GM23248 (cell line): ENCODE data around the gene FSIP1. TPM values are rescaled to one million over a fixed set of nuclear protein-coding genes. Genes with fewer than 3 reads are reported as not detected.
A peak's percentile ranks its signal among the peaks of the same experiment; 100 is the strongest.

Experiments used
- DNase-seq: peaks from one replicate; pipeline ENCODE4 v3.0.0-alpha.2; 2015
- H2AFZ ChIP-seq: fragments of 200-600 bp; sonication (generic); 2 replicates; pipeline ENCODE4 v1.6.1; 2016; ENCODE audit warnings: antibody characterized with exemption
- H3F3A ChIP-seq: fragments of 200-600 bp; sonication (generic); 2 replicates; pipeline ENCODE4 v1.6.1; 2016; ENCODE audit warnings: mild to moderate bottlenecking, antibody characterized with exemption, mixed run types; ENCODE audit not compliant: insufficient read depth
- H3K27ac ChIP-seq: fragments of 200-600 bp; sonication (generic); 2 replicates; pipeline ENCODE4 v1.5.1; 2016; ENCODE audit warnings: mild to moderate bottlenecking
- H3K27me3 ChIP-seq: fragments of 200-600 bp; sonication (generic); replicated peaks from 2 replicates; pipeline ENCODE4 v1.6.1; 2016; ENCODE audit warnings: mild to moderate bottlenecking; ENCODE audit not compliant: insufficient read depth
- H3K36me3 ChIP-seq: fragments of 200-600 bp; sonication (generic); 2 replicates; pipeline ENCODE4 v1.6.1; 2016; ENCODE audit warnings: low read depth, mild to moderate bottlenecking
- H3K4me1 ChIP-seq: fragments of 200-600 bp; sonication (generic); 2 replicates; pipeline ENCODE4 v1.6.1; 2016; ENCODE audit warnings: mild to moderate bottlenecking; ENCODE audit not compliant: insufficient read depth
- H3K4me2 ChIP-seq: fragments of 200-600 bp; sonication (generic); one replicate; pipeline ENCODE4 v1.6.1; 2016; ENCODE audit warnings: mild to moderate bottlenecking; ENCODE audit not compliant: unreplicated experiment
- H3K4me3 ChIP-seq: fragments of 200-600 bp; sonication (generic); 2 replicates; pipeline ENCODE4 v1.5.1; 2016; ENCODE audit warnings: mild to moderate bottlenecking
- H3K79me2 ChIP-seq: fragments of 200-600 bp; sonication (generic); 2 replicates; pipeline ENCODE4 v1.6.1; 2016; ENCODE audit warnings: mild to moderate bottlenecking; ENCODE audit not compliant: insufficient read depth
- H3K9ac ChIP-seq: fragments of 200-600 bp; sonication (generic); 2 replicates; pipeline ENCODE4 v1.6.1; 2016; ENCODE audit warnings: mild to moderate bottlenecking
- H3K9me2 ChIP-seq: fragments of 200-600 bp; sonication (generic); 2 replicates; pipeline ENCODE4 v1.6.1; 2016; ENCODE audit warnings: mixed run types, mild to moderate bottlenecking, moderate library complexity; ENCODE audit not compliant: insufficient read depth
- H3K9me3 ChIP-seq: fragments of 200-600 bp; sonication (generic); one replicate; pipeline ENCODE4 v1.6.1; 2017; ENCODE audit warnings: low read depth
- H4K20me1 ChIP-seq: fragments of 200-600 bp; sonication (generic); 2 replicates; pipeline ENCODE4 v1.6.0; 2016; ENCODE audit not compliant: insufficient read depth
- EZH2 ChIP-seq: fragments of 200-600 bp; sonication (generic); IDR thresholded peaks from 2 replicates; pipeline ENCODE4 v1.6.1; 2018; ENCODE audit warnings: antibody characterized with exemption, mild to moderate bottlenecking; ENCODE audit not compliant: insufficient read depth, poor library complexity, severe bottlenecking
- EZH2phosphoT487 ChIP-seq: fragments of 200-600 bp; sonication (generic); IDR thresholded peaks from 2 replicates; pipeline ENCODE4 v1.6.1; 2018; ENCODE audit warnings: antibody characterized with exemption, moderate library complexity, mild to moderate bottlenecking, low read depth; ENCODE audit not compliant: insufficient read depth
- WGBS, 2 experiments: methylation state at CpG; one replicate each; pipeline ENCODE4 v1.1.6; 2015 to 2017; ENCODE audit warnings: low lambda C conversion rate in 2 of 2, low coverage in 1 of 2; ENCODE audit errors: missing lambda C conversion rate in 2 of 2; 5-methylcytosine and 5-hydroxymethylcytosine counted together
- in situ Hi-C: fragments of 300-500 bp; cut with MboI; formaldehyde crosslinking; loops from 2 replicates; pipeline ENCODE4 v1.15.0; 2020
- polyA plus RNA-seq: library from polyadenylated mRNA; unstranded; fragments of >200 nt; fragmentation: Nextera tagmentation; extraction: Ambion mirVana; gene quantifications from 2 replicates; pipeline ENCODE4 v1.2.1, GENCODE V29; 2016
- total RNA-seq: library from RNA; depleted of rRNA; stranded (reverse); fragments of >200 nt; shearing (Covaris generic); gene quantifications from 2 replicates; pipeline ENCODE4 v1.2.3, GENCODE V29; 2014

The FSIP1 gene
- total and polyA plus RNA-seq, 2 experiments from 2014 or later, result 2.4 TPM

GRCh38 chr15:39720081-39720480 is 62.6 kb downstream of the FSIP1 start:
- H3K27ac ChIP-seq, result peak overlapping the region; percentile 63
- H3K4me2 ChIP-seq, result peak overlapping the region; percentile 72
- no peak for TF ChIP-seq EZH2
- no peak for TF ChIP-seq EZH2phosphoT487
- peak overlapping the region; percentile 11 for H2AFZ ChIP-seq
- H3K4me3 ChIP-seq, result peak overlapping the region; percentile 50
- no peaks in the 10 kb centered on the region for H3K9me3 ChIP-seq
- H3K9ac ChIP-seq, result peak overlapping the region; percentile 37
- H4K20me1 ChIP-seq, result no peaks in the 10 kb centered on the region
- no peaks in the 10 kb centered on the region for H3K27me3 ChIP-seq
- in situ Hi-C loops, result no loop called here
- DNase-seq, result no peak
- H3F3A ChIP-seq, result peaks cover 31% of the 10 kb centered on the region
- no peaks in the 10 kb centered on the region; the same call in 1 of the 2 replicates for H3K36me3 ChIP-seq
- no peaks in the 10 kb centered on the region for H3K79me2 ChIP-seq
- H3K9me2 ChIP-seq, result no peaks in the 10 kb centered on the region
- H3K4me1 ChIP-seq, result peaks cover 36% of the 10 kb centered on the region

- H2AFZ ChIP-seq, result no peak overlapping the region
- H3K4me1 ChIP-seq, result peaks cover 37% of the 10 kb centered on the region
- in situ Hi-C loops, result no loop called here
- H3K9me2 ChIP-seq, result no peaks in the 10 kb centered on the region
- H3F3A ChIP-seq, result peaks cover 31% of the 10 kb centered on the region
- H4K20me1 ChIP-seq, result no peaks in the 10 kb centered on the region
- H3K4me2 ChIP-seq, result no peak overlapping the region
- TF ChIP-seq EZH2phosphoT487 (no peak), EZH2 (no peak)
- no peak overlapping the region for H3K27ac ChIP-seq
- no peaks in the 10 kb centered on the region for H3K27me3 ChIP-seq
- 91 to 95% methylated on average over 1 of the region's 1 CpG for WGBS, 2 experiments
- no peak overlapping the region for H3K4me3 ChIP-seq
- no peaks in the 10 kb centered on the region; the same call in 1 of the 2 replicates for H3K36me3 ChIP-seq
- no peak for DNase-seq
- H3K9me3 ChIP-seq, result no peaks in the 10 kb centered on the region
- H3K9ac ChIP-seq, result no peak overlapping the region
- no peaks in the 10 kb centered on the region for H3K79me2 ChIP-seq
Measured at GRCh38 chr15:39719109-39719508, 63.5 kb downstream of the FSIP1 start.

GRCh38 chr15:39717134-39717533 is 65.5 kb downstream of the FSIP1 start:
- Histone ChIP-seq H3K9ac (no peak overlapping the region), H3K27me3 (no peaks in the 10 kb centered on the region), H3K27ac (no peak overlapping the region), H3F3A (peaks cover 40% of the 10 kb centered on the region), H3K36me3 (no peaks in the 10 kb centered on the region; the same call in 1 of the 2 replicates), H3K79me2 (no peaks in the 10 kb centered on the region), H3K4me1 (peaks cover 40% of the 10 kb centered on the region), H3K9me3 (no peaks in the 10 kb centered on the region), H2AFZ (no peak overlapping the region), H3K9me2 (no peaks in the 10 kb centered on the region), H3K4me3 (no peak overlapping the region), H4K20me1 (no peaks in the 10 kb centered on the region), H3K4me2 (no peak overlapping the region)
- in situ Hi-C loops, result no loop called here
- 96 to 100% methylated on average over 1 of the region's 1 CpG for WGBS, 2 experiments
- DNase-seq, result no peak
- no peak for TF ChIP-seq EZH2phosphoT487
- no peak for TF ChIP-seq EZH2

- no peaks in the 10 kb centered on the region for H3K9me3 ChIP-seq
- H3K79me2 ChIP-seq, result no peaks in the 10 kb centered on the region
- 66 to 78% methylated on average over 2 of the region's 2 CpGs for WGBS, 2 experiments
- peaks cover 13% of the 10 kb centered on the region; the same call in 1 of the 2 replicates for H3F3A ChIP-seq
- H3K27me3 ChIP-seq, result no peaks in the 10 kb centered on the region
- DNase-seq, result no peak
- H3K4me3 ChIP-seq, result no peak overlapping the region
- H3K4me2 ChIP-seq, result no peak overlapping the region
- no peaks in the 10 kb centered on the region; the same call in 1 of the 2 replicates for H3K36me3 ChIP-seq
- H3K27ac ChIP-seq, result no peak overlapping the region
- TF ChIP-seq EZH2 (no peak), EZH2phosphoT487 (no peak)
- peaks cover 16% of the 10 kb centered on the region; the same call in 1 of the 2 replicates for H3K4me1 ChIP-seq
- H3K9ac ChIP-seq, result no peak overlapping the region
- in situ Hi-C loops, result no loop called here
- H4K20me1 ChIP-seq, result no peaks in the 10 kb centered on the region
- no peaks in the 10 kb centered on the region for H3K9me2 ChIP-seq
- H2AFZ ChIP-seq, result no peak overlapping the region
Measured at GRCh38 chr15:39714251-39714650, 68.4 kb downstream of the FSIP1 start.

GRCh38 chr15:39713846-39714245 is 68.8 kb downstream of the FSIP1 start:
- no peak overlapping the region for H2AFZ ChIP-seq
- no peaks in the 10 kb centered on the region; the same call in 1 of the 2 replicates for H3K36me3 ChIP-seq
- no peaks in the 10 kb centered on the region for H4K20me1 ChIP-seq
- H3K4me3 ChIP-seq, result no peak overlapping the region
- H3K27me3 ChIP-seq, result no peaks in the 10 kb centered on the region
- no peak overlapping the region for H3K27ac ChIP-seq
- no peaks in the 10 kb centered on the region for H3K79me2 ChIP-seq
- peaks cover 12% of the 10 kb centered on the region; the same call in 1 of the 2 replicates for H3K4me1 ChIP-seq
- peaks cover 9% of the 10 kb centered on the region; the same call in 1 of the 2 replicates for H3F3A ChIP-seq
- H3K9ac ChIP-seq, result no peak overlapping the region
- 55 to 57% methylated on average over 1 of the region's 1 CpG for WGBS, 2 experiments
- no peak for TF ChIP-seq EZH2
- no peak for TF ChIP-seq EZH2phosphoT487
- in situ Hi-C loops, result no loop called here
- H3K9me2 ChIP-seq, result no peaks in the 10 kb centered on the region
- no peak overlapping the region for H3K4me2 ChIP-seq
- no peaks in the 10 kb centered on the region for H3K9me3 ChIP-seq
- DNase-seq, result no peak
